HG03520 (cell line): ENCODE measurements around the gene METTL14.

Experiments used
- ATAC-seq: cut with Tn5 transposase; IDR thresholded peaks from one replicate; pipeline ENCODE4 v1.9.1; 2021; ENCODE audit warnings: mild to moderate bottlenecking, moderate library complexity; ENCODE audit not compliant: unreplicated experiment

Gene METTL14

DNA sequence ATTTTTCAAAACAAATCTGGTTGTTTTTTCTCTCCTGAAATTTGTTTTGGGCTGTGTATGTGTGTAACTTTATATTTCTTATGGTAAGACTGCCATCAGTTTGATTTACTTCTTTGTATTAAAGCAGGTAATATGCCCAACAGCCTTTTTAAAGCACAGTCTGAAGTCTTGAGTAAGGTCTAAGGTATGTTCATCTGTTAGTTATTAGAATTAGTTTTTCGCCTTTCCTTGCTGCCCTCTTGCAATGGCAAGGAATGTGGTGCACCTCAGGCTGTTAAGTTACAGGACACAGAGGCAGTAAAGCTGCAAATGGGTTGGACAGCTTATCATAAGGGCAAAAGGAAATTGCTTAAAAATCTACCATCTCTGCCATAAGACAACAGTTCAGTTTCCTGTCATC lies 71.8 kb downstream of the METTL14 start:
- no peak for ATAC-seq

DNA sequence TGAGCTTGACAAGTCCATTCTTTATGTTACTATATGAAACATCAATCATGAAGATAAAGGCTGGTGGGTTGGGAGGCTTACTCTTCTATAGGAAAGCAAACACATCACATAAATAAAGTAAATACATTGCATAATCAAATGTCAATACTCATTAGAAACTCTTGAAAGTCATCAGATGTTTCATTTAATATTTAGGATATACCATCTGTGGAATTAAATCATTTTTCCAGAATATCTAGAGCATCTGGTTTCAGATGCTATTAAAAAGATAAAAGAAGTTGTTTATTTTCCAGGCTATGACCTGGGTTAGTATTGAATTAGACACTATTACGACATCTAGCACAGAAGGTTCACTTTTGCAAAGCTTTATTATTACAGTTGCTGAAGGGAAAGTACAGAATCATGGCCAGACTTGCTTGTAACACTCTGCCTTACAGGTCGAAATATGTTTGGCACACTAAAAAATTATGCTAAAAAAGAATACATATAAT lies 72.6 kb downstream of the METTL14 start:
- no peak for ATAC-seq

DNA sequence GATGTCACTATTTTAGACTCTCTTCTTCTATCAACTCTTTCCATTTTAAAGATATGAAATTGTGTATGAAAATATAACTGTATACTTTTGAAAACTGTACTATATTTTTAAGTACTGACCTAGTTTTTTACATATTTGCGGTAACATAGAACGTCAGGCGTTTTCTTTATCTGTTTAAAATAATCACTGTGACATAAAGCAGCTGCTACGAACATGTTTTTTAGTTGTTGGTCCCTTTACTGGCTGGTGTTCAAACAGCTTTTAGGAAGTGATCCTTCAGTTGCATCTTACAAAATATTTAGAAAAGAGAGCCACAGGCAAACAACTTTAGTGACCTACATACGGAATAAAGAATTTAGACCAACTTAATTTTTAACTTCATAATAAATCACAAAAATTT lies 73.1 kb downstream of the METTL14 start:
- ATAC-seq = no peak

DNA sequence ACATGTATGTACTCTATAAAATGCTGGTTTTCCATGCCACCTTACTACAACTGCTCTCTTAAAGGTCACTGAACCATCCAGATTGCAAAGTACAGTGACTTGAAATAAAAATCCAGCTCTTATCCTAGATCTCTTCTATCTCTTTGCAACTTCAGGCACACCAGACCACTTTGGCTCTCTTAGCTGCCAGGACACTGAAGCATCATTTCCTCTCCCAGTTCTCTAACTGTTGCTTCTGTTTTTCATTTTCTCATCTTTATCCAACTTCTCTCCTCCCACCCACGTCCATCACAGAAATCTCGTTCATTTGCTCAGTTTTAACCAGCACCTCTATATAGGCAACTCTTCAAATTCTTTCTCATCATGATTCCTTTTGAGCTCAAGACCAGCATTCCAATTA lies 74.3 kb downstream of the METTL14 start:
- ATAC-seq = no peak

DNA sequence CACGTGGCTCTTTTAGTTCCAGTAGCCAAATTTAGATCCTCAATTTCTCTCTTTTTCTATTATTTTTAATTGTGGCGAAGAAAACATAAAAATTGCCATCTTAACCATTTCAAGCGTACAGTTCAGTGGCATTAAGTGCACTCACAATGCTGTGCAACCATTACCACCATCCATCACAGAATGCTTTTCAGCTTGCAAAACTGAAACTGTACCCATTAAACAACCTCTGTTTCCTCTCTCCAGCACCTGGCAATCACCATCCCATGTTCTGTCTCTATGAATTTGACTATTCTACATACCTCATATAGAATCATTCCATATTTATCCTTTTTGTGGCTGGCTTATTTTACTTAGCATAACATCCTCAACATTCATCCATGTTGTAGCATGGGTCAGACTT lies 74.9 kb downstream of the METTL14 start:
- peak; percentile 17 for ATAC-seq

DNA sequence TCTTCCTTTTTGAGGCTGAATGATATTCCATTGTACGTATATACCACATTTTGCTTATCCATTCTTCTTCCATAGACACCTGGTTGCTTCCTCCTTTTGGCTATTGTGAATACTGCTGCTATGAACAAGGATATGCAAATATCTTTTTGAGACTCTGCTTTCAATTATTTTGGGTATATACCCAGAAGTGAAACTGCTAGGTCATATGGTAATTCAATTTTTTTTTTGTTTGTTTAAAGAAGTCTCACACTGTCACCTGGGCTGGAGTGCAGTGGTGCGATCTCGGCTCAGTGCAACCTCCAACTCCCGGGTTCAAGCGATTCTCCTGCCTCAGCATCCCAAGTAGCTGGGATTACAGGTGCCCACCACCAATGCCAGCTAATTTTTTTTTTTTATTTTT lies 75.3 kb downstream of the METTL14 start:
- ATAC-seq = peak; percentile 99

DNA sequence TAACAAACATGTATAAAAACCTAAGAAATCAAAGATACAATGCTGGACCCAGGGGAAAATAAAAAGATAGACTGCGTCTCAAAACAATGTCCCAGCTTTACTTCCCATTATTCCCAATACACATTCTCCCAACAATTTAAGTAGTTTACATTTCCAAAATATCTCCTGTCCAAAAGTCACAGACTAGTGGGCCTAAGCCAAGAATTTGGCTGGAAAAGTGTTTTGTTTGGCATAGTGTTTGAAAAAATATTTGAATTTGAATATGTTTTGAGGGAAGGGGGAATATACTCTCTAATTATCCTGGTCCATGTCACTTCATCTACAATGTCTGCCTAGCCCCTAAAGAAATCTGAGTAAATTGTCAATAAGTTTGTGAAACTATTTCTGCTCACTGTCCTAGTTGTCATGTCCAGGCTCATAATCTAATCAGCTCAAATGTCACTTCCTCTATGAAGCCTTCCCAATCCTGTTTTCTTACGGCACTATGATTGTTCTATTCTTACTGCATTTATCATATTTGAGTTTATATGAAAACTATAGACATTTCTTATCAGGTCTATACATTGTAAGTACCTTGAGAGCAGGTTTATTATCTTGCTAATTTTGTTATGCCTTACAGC lies 76.3 kb downstream of the METTL14 start:
- no peak for ATAC-seq

DNA sequence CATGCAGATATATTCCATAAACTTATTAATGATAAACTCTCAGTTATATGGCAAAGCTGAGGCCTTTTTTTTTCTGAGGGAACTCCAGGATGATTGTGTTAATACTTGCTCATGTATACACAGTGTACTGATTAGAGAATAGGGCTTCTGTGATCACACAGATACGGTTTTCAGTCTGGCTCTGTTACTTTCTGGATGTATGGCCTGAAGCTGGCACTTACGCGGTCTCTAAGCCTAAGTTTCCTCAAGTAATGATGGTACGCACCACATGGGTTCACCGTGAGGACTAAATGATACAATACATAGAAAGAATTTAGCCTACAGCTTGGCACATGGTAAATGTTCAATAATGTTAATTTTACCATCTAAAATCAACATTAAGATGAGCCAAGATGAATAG lies 77.0 kb downstream of the METTL14 start:
- ATAC-seq = no peak

DNA sequence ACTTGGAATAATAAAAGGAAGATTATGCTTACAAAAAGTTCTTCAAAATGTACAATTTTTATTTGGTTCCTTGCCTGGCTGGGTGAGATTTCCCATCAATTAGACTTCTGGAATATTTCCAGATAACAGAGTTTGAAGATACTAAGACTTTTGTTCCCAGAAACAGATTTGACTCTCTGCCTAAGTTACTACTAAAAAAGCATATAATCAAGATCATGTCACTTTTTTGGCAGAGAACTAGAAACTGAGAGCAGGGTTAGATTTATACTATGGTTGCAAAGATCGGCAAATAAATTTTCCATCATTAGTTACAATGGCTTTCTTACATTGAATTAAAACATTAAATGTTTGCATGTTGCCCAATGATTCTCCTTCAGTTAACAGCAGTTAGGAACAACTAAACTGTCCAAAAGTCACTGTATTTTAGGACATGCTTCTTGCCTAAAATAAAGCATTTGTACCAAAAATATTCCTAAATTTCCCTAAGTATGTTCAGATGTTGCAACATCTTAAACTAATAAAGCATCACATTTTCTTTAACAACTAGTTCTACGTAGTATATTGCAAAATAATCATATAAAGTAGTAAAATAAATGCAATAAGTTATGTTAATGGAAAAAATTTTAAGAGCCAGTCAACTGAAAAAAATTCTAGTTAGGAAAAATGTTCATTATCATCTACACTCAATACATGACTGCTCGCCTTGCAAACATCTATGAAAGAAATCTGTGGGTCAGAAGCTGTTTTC lies 77.7 kb downstream of the METTL14 start:
- no peak for ATAC-seq
